HepG2 (cell line): ENCODE results near the gene MGA. TPM values are rescaled to one million over a fixed set of nuclear protein-coding genes. Genes with fewer than 3 reads are reported as not detected.
A peak's percentile ranks its signal among the peaks of the same experiment; 100 is the strongest.

Experiments used
- ARNT2 ChIP-seq: sonication (generic); formaldehyde crosslinking; IDR thresholded peaks from 2 replicates; pipeline ENCODE4 v1.8.0; 2022; ENCODE audit warnings: mild to moderate bottlenecking, low read depth, missing genetic modification reagents, moderate library complexity
- ESRRA ChIP-seq: sonication (generic); formaldehyde crosslinking; IDR thresholded peaks from 2 replicates; pipeline ENCODE4 v1.5.1; 2020; ENCODE audit warnings: mild to moderate bottlenecking, low read depth, missing genetic modification reagents
- GATA4 ChIP-seq: sonication (generic); IDR thresholded peaks from 2 replicates; pipeline ENCODE4 v1.6.1; 2016; ENCODE audit warnings: antibody characterized with exemption, low read depth, borderline replicate concordance
- HDAC6 ChIP-seq: fragments of 200-600 bp; sonication (generic); IDR thresholded peaks from 2 replicates; pipeline ENCODE4 v1.7.0; 2017; ENCODE audit warnings: mild to moderate bottlenecking, antibody characterized with exemption, low read length, low read depth
- IRF2 ChIP-seq: IDR thresholded peaks from 2 replicates; pipeline ENCODE4 v1.6.1; 2018; ENCODE audit warnings: missing genetic modification reagents, missing compliant biosample characterization
- IRX3 ChIP-seq: sonication (generic); formaldehyde crosslinking; IDR thresholded peaks from 2 replicates; pipeline ENCODE4 v1.8.1; 2023; ENCODE audit warnings: mild to moderate bottlenecking, low read depth, missing genetic modification reagents, borderline replicate concordance
- KIAA2018 ChIP-seq: sonication (generic); formaldehyde crosslinking; IDR thresholded peaks from 2 replicates; pipeline ENCODE4 v1.5.0; 2020; ENCODE audit warnings: mild to moderate bottlenecking, missing genetic modification reagents, borderline replicate concordance
- MIER3 ChIP-seq: IDR thresholded peaks from 2 replicates; pipeline ENCODE4 v1.6.1; 2016; ENCODE audit warnings: missing compliant biosample characterization, borderline replicate concordance
- MTERF4 ChIP-seq: sonication (generic); formaldehyde crosslinking; IDR thresholded peaks from 2 replicates; pipeline ENCODE4 v1.8.0; 2023; ENCODE audit warnings: mild to moderate bottlenecking, missing genetic modification reagents
- NCOA1 ChIP-seq: sonication (generic); formaldehyde crosslinking; IDR thresholded peaks from 2 replicates; pipeline ENCODE4 v1.9.0; 2021; ENCODE audit warnings: missing genetic modification reagents
- SRSF4 ChIP-seq: fragments of 200-400 bp; formaldehyde crosslinking; IDR thresholded peaks from one replicate; pipeline ENCODE4 v1.6.1; 2018; ENCODE audit warnings: mild to moderate bottlenecking, low read depth, low read length, moderate library complexity; ENCODE audit not compliant: poor library complexity, severe bottlenecking
- ZNF260 ChIP-seq: sonication (generic); formaldehyde crosslinking; IDR thresholded peaks from 2 replicates; pipeline ENCODE4 v1.4.0; 2020; ENCODE audit warnings: missing genetic modification reagents, low read depth, mild to moderate bottlenecking, borderline replicate concordance
- ZNF33A ChIP-seq: sonication (generic); formaldehyde crosslinking; IDR thresholded peaks from 2 replicates; pipeline ENCODE4 v1.5.1; 2020; ENCODE audit warnings: missing genetic modification reagents, mild to moderate bottlenecking, moderate library complexity, borderline replicate concordance
- ZNF362 ChIP-seq: sonication (generic); formaldehyde crosslinking; IDR thresholded peaks from 2 replicates; pipeline ENCODE4 v1.4.0; 2020; ENCODE audit warnings: missing genetic modification reagents, mild to moderate bottlenecking, borderline replicate concordance
- ZNF550 ChIP-seq: sonication (generic); formaldehyde crosslinking; IDR thresholded peaks from 2 replicates; pipeline ENCODE4 v1.4.0; 2020; ENCODE audit warnings: mild to moderate bottlenecking, missing genetic modification reagents, borderline replicate concordance
- ZNF660 ChIP-seq: sonication (generic); formaldehyde crosslinking; IDR thresholded peaks from 2 replicates; pipeline ENCODE4 v1.5.1; 2020; ENCODE audit warnings: mild to moderate bottlenecking, low read depth, missing genetic modification reagents, borderline replicate concordance
- ZSCAN20 ChIP-seq: sonication (generic); formaldehyde crosslinking; IDR thresholded peaks from 2 replicates; pipeline ENCODE4 v1.4.0; 2020; ENCODE audit warnings: missing genetic modification reagents, mild to moderate bottlenecking, borderline replicate concordance
- polyA plus RNA-seq, 8 experiments: library from polyadenylated mRNA; depleted of rRNA in 3 of 8; stranded (reverse) in 7 of 8; unstranded in 1 of 8; fragments of >200 nt; fragmentation: Illumina TruSeq in 4 of 8; extraction: Trizol in 4 of 8; gene quantifications; 2 replicates each; pipeline versions ENCODE4 v1.2.1 to v1.2.3, GENCODE V29; 2011 to 2016; ENCODE audit warnings: low read depth in 4 of 8, missing spikeins in 1 of 8, mixed read lengths in 1 of 8; ENCODE audit not compliant: insufficient read depth in 1 of 8
- total RNA-seq, 5 experiments: library from RNA; depleted of rRNA; stranded (reverse); fragments of >200 nt; fragmentation: Illumina TruSeq; extraction: Trizol; gene quantifications; 2 replicates each; pipeline ENCODE4 v1.2.3, GENCODE V29; 2016; ENCODE audit warnings: low read depth in 1 of 5

MGA gene
- total and polyA plus RNA-seq, 2 of the 13 experiments (the other 11 are each of a cell fraction or from before 2014, with no cell fraction given), result 5.3 to 59.0 TPM

GRCh38 chr15:41621200-41622193 lies 38.7 kb upstream of the MGA start (continued):
- peak; percentile 73 for TF ChIP-seq ZNF660 (CRISPR knock-in tag)
- TF ChIP-seq ARNT2, result peak; percentile 100
- TF ChIP-seq KIAA2018 (CRISPR knock-in tag), result peak; percentile 72; the same call in 1 of the 2 replicates
- no peak for TF ChIP-seq HDAC6
- peak; percentile 98 for TF ChIP-seq NCOA1 (CRISPR knock-in tag)
- TF ChIP-seq ZNF33A, result 0 out of 2 replicates have a peak, but pooled peaks have one; percentile 89
- peak; percentile 31; the same call in 1 of the 2 replicates for TF ChIP-seq IRF2
- TF ChIP-seq ZNF550 (CRISPR knock-in tag), result peak; percentile 33; the same call in 1 of the 2 replicates
- no peak for TF ChIP-seq GATA4
- no peak for TF ChIP-seq ZNF260
- peak; percentile 51; the same call in 1 of the 2 replicates for TF ChIP-seq MIER3 (CRISPR knock-in tag)
- TF ChIP-seq MTERF4 (CRISPR knock-in tag), result peak; percentile 94
- TF ChIP-seq ZNF362 (CRISPR knock-in tag), result no peak; the same call in 1 of the 2 replicates
- TF ChIP-seq IRX3 (CRISPR knock-in tag), result peak; percentile 95
- TF ChIP-seq ZSCAN20 (CRISPR knock-in tag), result peak; percentile 87
- 0 out of 2 replicates have a peak, but pooled peaks have one; percentile 8 for TF ChIP-seq ESRRA (CRISPR knock-in tag)
- TF ChIP-seq SRSF4, result no peak
